Brain microvascular endothelial cell (primary cell): ENCODE results near the gene GPS2.

Source experiments
- DNase-seq: peaks from one replicate; pipeline ENCODE4 v3.0.0-alpha.2; 2020
- H3K27ac ChIP-seq: fragments of 250-450 bp; sonication (Bioruptor Pico); 2 replicates; pipeline ENCODE4 v1.5.1; 2020; ENCODE audit warnings: mild to moderate bottlenecking, moderate library complexity
- H3K27me3 ChIP-seq: fragments of 250-450 bp; sonication (Bioruptor Pico); replicated peaks from 2 replicates; pipeline ENCODE4 v1.5.1; 2020; ENCODE audit warnings: mild to moderate bottlenecking
- H3K36me3 ChIP-seq: fragments of 250-450 bp; sonication (Bioruptor Pico); replicated peaks from 2 replicates; pipeline ENCODE4 v1.5.1; 2020; ENCODE audit warnings: mild to moderate bottlenecking
- H3K4me3 ChIP-seq: 2 replicates; pipeline ENCODE4 v1.5.1; 2011; ENCODE audit warnings: low read depth, mild to moderate bottlenecking, control low read depth, low read length, moderate library complexity
- in situ Hi-C: cut with HindIII; loops from 2 replicates; pipeline ENCODE4 v1.10.0; 2017; ENCODE audit warnings: low sequenced_read_pairs, low pct_ligation_motif_present
- TF ChIP-seq, protein P1 (sequence below): IDR thresholded peaks from 2 replicates; pipeline ENCODE4 v1.5.1; 2011; ENCODE audit warnings: low read depth, mild to moderate bottlenecking, moderate library complexity, low read length, control low read depth, inconsistent platforms; ENCODE audit errors: missing control alignments

The GPS2 gene

GRCh38 chr17:7262935-7263800, 52.0 kb downstream of the GPS2 start:
- Histone ChIP-seq H3K4me3 (no peak overlapping the region), H3K36me3 (peaks cover 12% of the 10 kb centered on the region), H3K27ac (no peak overlapping the region), H3K27me3 (no peaks in the 10 kb centered on the region)
- DNase-seq: no peak
- TF ChIP-seq, protein P1, sequence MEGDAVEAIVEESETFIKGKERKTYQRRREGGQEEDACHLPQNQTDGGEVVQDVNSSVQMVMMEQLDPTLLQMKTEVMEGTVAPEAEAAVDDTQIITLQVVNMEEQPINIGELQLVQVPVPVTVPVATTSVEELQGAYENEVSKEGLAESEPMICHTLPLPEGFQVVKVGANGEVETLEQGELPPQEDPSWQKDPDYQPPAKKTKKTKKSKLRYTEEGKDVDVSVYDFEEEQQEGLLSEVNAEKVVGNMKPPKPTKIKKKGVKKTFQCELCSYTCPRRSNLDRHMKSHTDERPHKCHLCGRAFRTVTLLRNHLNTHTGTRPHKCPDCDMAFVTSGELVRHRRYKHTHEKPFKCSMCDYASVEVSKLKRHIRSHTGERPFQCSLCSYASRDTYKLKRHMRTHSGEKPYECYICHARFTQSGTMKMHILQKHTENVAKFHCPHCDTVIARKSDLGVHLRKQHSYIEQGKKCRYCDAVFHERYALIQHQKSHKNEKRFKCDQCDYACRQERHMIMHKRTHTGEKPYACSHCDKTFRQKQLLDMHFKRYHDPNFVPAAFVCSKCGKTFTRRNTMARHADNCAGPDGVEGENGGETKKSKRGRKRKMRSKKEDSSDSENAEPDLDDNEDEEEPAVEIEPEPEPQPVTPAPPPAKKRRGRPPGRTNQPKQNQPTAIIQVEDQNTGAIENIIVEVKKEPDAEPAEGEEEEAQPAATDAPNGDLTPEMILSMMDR: no peak
- in situ Hi-C loops: no loop called here
